Activated CD4-positive, alpha-beta T cell treated with anti-CD3 and anti-CD28 coated beads, Interleukin-2, amount 50 U/mL, for 1 hour (primary cell): ENCODE data around the gene NR1I2.

Experiments
- DNase-seq: peaks from one replicate; pipeline ENCODE4 v3.0.0-alpha.2; 2020

Gene NR1I2

GRCh38 chr3:119825820-119826219, 43.9 kb downstream of the NR1I2 start:
- no peak for DNase-seq

DNA sequence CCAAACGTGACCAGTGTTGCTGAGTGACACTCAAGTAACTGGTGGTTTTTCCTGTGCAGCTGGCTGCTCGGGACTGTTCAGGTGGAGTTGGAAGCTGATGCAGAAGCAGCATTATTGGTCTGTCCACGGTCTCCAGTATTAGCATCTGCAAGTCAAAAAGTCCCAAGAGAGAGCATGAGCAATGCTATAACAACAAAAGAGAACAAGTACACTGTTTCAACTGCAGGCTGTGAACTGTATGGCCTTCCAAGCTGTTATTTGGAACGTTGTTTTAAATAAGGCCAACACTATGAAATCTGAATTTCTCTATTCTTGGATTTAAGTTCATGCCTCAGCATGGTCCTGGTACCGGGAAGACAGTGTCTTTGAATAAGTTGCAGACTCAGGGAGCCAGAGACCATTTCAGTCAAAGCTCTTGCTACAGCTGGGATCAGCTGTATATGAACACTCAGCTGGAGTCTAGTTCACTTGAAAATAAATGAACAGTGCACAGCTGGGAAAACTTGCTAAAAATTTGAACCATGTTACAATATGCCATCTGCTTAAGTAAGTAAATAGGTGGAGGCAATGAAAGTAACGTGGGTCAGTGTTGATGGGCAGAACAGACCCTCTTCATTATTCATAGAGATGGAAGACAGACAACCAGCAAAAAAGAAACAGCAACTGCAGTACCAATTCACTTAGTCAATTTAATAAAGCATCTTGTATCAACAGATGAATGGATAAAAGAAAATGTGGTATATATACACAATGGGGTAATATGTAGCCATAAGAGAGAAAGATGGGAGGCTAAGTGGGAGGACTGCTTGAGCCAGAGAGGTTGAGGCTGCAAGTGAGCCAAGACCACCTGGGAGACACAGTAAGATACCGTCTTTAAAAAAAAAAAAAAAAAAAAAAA, 45.1 kb downstream of the NR1I2 start:
- no peak for DNase-seq

- DNase-seq: no peak
Measured at GRCh38 chr3:119829420-119829819, 47.5 kb downstream of the NR1I2 start.

DNA sequence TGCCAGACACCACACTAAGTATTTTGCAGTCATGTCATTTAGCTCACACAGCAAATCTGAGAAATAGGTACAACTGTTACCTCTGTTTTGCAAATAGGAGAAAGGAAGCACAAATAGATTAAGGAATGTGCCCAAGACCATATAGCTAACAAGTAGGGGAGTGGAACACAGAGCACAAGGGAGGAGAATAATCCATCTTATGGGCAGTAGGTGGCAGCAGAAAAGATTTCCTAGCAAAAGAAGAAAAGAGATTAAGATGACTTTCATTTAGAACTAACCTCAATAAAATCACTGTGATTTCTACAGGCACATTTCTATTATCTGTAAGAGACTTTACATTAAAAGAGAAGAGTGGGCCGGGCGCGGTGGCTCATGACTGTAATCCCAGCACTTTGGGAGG, 49.1 kb downstream of the NR1I2 start:
- no peak for DNase-seq

GRCh38 chr3:119831941-119832371, 50.1 kb downstream of the NR1I2 start:
- DNase-seq: no peak

DNA sequence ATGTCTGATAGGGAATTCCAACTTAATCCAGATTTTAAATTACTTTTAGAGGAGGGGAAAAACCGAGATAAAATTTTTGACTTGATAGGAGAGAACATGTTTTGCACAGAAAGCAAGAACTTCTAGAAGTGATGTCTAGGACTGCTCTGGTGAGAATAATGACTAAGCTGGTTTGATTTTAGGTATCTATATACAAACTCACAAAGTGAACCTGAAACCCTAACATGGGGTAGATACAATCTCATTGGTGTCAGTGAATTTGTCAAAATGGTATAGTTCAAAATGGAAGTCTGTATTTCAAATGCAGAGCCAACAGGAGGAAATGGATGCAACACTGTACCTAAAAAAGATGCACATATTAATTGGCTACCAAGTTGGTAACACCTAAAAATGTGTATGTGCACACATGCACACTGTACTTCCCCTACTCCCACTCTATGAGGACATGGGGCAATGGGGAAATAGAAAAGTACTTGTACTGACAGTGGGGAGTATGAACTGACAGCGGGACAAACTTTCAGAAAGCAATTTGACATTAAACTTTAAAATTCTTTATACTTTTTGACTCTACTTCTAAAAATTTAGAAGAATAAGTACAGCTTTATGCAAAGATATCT, 53.0 kb downstream of the NR1I2 start:
- no peak for DNase-seq

DNA sequence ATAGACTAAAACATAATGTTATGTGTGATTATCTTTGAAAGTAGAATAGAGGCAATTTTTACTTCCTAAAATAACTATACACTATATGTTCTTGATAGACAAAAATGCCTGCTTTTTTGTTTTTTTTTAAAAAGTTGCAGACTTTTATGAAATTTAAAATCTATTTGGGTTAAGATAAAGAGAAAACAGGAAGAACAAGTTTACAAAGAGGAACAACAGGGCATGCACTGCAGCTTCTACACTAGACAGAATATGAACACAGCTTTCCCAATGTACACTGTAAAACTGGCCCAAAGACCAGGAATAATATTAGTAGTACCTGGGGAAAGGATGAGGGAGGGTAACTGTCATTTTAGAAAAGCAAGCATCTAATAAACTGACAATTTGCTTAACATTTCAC, 53.7 kb downstream of the NR1I2 start:
- DNase-seq: no peak

DNA sequence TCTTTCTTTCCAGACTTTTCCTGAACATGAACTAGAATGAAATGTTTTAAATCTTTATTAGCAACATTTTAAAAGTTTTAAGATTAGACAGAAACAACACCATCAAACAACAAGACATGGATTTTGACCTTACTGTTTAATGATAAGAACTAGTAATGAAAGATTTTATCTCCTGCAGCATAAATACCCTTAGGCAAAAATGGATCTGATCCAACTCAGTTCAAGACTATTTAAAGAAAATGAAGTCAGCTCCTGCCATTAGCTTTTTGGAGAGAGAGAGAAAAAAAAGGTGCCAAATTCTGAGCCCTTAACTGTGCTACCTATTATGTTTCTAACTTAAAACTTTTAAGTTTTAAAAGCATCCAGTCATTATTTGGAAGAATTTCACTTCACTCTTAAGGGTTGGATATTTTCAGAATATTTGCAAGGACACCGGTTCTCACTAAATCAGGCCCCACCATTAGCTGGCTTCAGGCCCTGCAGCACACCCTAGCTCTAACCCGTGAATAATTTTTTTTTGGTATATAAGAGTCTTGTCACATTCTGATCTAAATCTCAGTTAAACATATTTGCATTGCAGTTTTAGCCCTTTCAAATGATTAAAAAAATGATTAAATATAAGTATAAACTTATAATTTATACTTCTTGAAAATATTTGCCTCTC, 60.0 kb downstream of the NR1I2 start:
- no peak for DNase-seq

DNA sequence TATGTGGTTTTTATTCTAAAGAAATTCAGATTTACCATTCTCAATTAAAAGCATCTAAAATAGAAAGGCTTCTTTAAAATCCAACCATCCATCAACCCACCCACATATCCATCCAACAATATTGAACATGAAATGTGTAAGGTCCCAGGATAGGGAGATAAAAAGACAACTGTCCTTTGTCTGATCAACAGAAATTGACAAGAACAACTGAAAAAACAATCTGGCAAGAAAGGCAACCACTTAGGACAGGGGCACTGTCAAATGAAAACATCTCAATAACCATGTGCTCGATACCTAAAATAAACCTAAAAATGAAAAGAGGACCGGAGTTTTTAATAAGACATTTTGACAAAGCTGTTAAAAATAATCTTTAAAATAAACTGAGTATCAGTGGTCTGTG, 67.2 kb downstream of the NR1I2 start:
- DNase-seq: no peak

DNA sequence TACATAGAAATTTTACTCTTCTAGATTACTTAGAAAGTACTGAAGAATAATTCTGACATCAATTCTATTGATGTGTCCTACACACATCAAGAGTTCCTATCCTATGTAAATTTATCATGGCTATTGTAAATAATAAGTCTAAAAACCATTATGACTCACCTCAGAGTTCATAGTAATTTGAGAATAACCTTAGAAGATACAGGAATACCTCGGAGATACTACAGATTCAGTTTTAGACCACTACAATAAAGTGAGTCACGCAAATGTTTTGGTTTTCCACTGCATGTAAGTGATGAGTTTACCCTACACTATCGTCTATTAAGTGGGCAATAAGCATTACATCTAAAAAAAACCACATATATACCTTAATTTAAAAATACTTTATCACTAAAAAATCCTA, 74.8 kb downstream of the NR1I2 start:
- DNase-seq: no peak

- DNase-seq: no peak
Measured at GRCh38 chr3:119858957-119859356, 77.1 kb downstream of the NR1I2 start.

DNA sequence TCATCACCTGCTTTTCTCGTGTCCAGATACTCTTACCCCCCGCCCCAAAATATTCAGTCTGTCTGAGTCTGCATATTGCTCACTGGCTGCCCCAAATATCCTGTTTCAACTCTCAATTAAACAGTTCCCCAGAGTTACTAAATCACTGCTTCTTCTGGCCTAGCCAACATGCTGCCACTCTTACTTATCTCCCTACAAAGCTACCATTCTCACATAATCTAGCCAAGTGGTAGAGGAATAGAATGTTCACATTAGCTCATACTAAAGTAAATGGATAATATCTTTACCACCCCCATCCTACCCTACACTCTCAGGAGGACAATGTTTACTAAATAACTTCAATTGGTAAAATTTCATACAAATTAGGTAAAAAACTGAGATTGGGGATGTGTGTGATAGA, 77.8 kb downstream of the NR1I2 start:
- no peak for DNase-seq

DNA sequence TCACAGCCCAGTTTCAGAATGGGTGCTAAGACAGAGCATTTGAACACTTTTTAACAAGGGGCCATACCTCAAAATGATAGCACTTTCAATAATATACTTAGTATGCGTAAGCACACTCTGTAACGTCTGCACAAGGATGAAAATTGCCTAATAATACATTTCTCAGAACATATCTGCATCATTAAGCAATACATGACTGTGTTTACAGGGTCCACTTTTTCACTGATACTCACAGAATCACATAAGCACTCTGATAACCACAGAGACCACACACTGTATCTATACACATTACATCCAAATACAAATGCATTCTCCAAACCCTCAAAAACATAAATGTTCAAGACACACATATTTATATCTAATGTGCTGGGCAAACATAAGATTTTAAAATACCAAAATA, 79.8 kb downstream of the NR1I2 start:
- DNase-seq: no peak

GRCh38 chr3:119862616-119863015, 80.7 kb downstream of the NR1I2 start:
- no peak for DNase-seq

DNA sequence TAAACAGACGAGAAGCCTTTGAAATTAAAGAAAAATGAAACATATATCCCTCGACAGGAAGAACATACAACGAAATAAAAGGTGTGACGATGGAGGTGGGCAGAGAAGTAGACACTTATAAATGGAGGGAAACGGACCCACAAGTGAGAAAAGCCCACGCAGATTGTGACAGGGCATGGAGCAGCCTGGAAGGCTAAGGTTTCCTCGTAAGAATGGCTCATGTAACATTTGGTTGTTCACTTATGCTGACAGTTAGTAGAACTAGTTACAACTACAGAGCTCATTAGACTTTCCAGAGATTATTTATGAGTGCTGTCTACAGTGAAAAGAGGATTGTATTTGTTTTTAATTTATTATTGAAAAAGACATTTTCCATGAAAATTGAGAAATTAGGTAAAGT, 82.6 kb downstream of the NR1I2 start:
- DNase-seq: no peak
